Measurements from ENCODE around the gene F12.

GRCh38 chr5:177435847-177436536 lies 26.6 kb upstream of the F12 start:
- TF ChIP-seq REST (IDR thresholded peaks at IDR 0.05; ENCODE audit: insufficient replicate concordance, low read depth) (no peak), CTCF (IDR thresholded peaks at IDR 0.05; ENCODE audit: insufficient read depth, low read length) (no peak), GABPA (IDR thresholded peaks at IDR 0.05; ENCODE audit: low read depth) (no peak)

Data from HL-60 (cell line).